Measurements from ENCODE around the gene PSMG4. TPM values are rescaled to one million over a fixed set of nuclear protein-coding genes. Genes with fewer than 3 reads are reported as not detected.
"Not testable (repeated sequence)": the region's sequence is repeated elsewhere in the genome, so short reads cannot be mapped to it uniquely, and the experiment has no call there.

Gene PSMG4
- total RNA-seq, 1 donor from 2014 or later: 21.2 TPM

GRCh38 chr6:3228771-3229565 lies 29.8 kb upstream of the PSMG4 start:
- DNase-seq (ENCODE audit: low spot score) (no peak), ATAC-seq (peak; percentile 3)
- intact Hi-C loops (cut with DNase I): no loop called here

- intact Hi-C loops (cut with DNase I): no loop called here
- DNase-seq (ENCODE audit: low spot score) (no peak), ATAC-seq (no peak)
These were observed 29.1 kb upstream of the PSMG4 start for GRCh38 chr6:3229566-3230178.

GRCh38 chr6:3230256-3230882 lies 28.4 kb upstream of the PSMG4 start:
- intact Hi-C loops (cut with DNase I): no loop called here
- ATAC-seq: no peak

GRCh38 chr6:3230900-3231246 lies 27.9 kb upstream of the PSMG4 start:
- ATAC-seq (peak; percentile 1), DNase-seq (ENCODE audit: low spot score) (no peak)
- intact Hi-C loops (cut with DNase I): no loop called here

More at GRCh38 chr6:3230256-3230882, 28.4 kb upstream of the PSMG4 start:
- DNase-seq (ENCODE audit: low spot score): no peak

GRCh38 chr6:3231247-3232016 lies 27.3 kb upstream of the PSMG4 start:
- DNase-seq (ENCODE audit: low spot score) (peak; percentile 79), ATAC-seq (peak; percentile 75)
- intact Hi-C loops (cut with DNase I): no loop called here

- intact Hi-C loops (cut with DNase I): no loop called here
- DNase-seq (ENCODE audit: low spot score) (no peak), ATAC-seq (no peak)
These were observed 26.5 kb upstream of the PSMG4 start for GRCh38 chr6:3232017-3232945.

- intact Hi-C loops (cut with DNase I): no loop called here
- no peak for ATAC-seq
- no peak for DNase-seq (ENCODE audit: low spot score)
These were observed 25.4 kb upstream of the PSMG4 start for GRCh38 chr6:3233321-3233720.

GRCh38 chr6:3233904-3234303 lies 24.8 kb upstream of the PSMG4 start:
- intact Hi-C loops (cut with DNase I): no loop called here
- no peak for ATAC-seq
- DNase-seq (ENCODE audit: low spot score): no peak

GRCh38 chr6:3235486-3235885 lies 23.3 kb upstream of the PSMG4 start:
- DNase-seq (ENCODE audit: low spot score): no peak
- no peak for ATAC-seq
- intact Hi-C loops (cut with DNase I): no loop called here

GRCh38 chr6:3236005-3236404 lies 22.7 kb upstream of the PSMG4 start:
- intact Hi-C loops (cut with DNase I): no loop called here
- DNase-seq (ENCODE audit: low spot score): no peak
- ATAC-seq: no peak

GRCh38 chr6:3237761-3238662 lies 20.7 kb upstream of the PSMG4 start:
- intact Hi-C loops (cut with DNase I): no loop called here
- ATAC-seq (peak; percentile 63), DNase-seq (ENCODE audit: low spot score) (peak; percentile 58)

- no peak for ATAC-seq
- intact Hi-C loops (cut with DNase I): no loop called here
- DNase-seq (ENCODE audit: low spot score): peak; percentile 49
These were observed 19.5 kb upstream of the PSMG4 start for GRCh38 chr6:3239110-3239830.

- DNase-seq (ENCODE audit: low spot score): peak; percentile 15
- intact Hi-C loops (cut with DNase I): no loop called here
- ATAC-seq: no peak
These were observed 18.2 kb upstream of the PSMG4 start for GRCh38 chr6:3240595-3240994.

GRCh38 chr6:3241745-3242144 lies 17.0 kb upstream of the PSMG4 start:
- DNase-seq (ENCODE audit: low spot score); ATAC-seq; intact Hi-C loops (cut with DNase I): not testable (repeated sequence)

GRCh38 chr6:3242768-3243167 lies 16.0 kb upstream of the PSMG4 start:
- ATAC-seq: no peak
- peak; percentile 33 for DNase-seq (ENCODE audit: low spot score)
- intact Hi-C loops (cut with DNase I): no loop called here

- ATAC-seq (no peak), DNase-seq (ENCODE audit: low spot score) (peak; percentile 19)
- intact Hi-C loops (cut with DNase I): no loop called here
These were observed 14.5 kb upstream of the PSMG4 start for GRCh38 chr6:3244003-3244831.
